Breast epithelium (tissue), 4 donors: ENCODE results near the gene DNAH8. TPM values are rescaled to one million over a fixed set of nuclear protein-coding genes. Genes with fewer than 3 reads are reported as not detected.

Source experiments
- DNase-seq, 2 donors: peaks; one replicate each; pipeline ENCODE4 v3.0.0-alpha.2; 2019; ENCODE audit warnings: low spot score in 2 of 2
- H3K27ac ChIP-seq, 2 donors: fragments of 200-600 bp; sonication (generic) in 1 of 2; one replicate each; pipeline ENCODE4 v1.5.1; 2016 to 2019; ENCODE audit warnings: mild to moderate bottlenecking in 1 of 2
- H3K27me3 ChIP-seq, 2 donors: fragments of 200-600 bp; sonication (generic) in 1 of 2; one replicate each; pipeline versions ENCODE4 v1.5.1 to v1.6.0; 2017 to 2019; ENCODE audit warnings: control low read depth in 1 of 2, mild to moderate bottlenecking in 1 of 2
- H3K36me3 ChIP-seq: fragments of 200-600 bp; one replicate; pipeline ENCODE4 v1.5.1; 2019
- H3K4me1 ChIP-seq, 2 donors: fragments of 200-600 bp; sonication (generic); one replicate each; pipeline ENCODE4 v1.5.1; 2016 to 2019; ENCODE audit warnings: control low read depth in 1 of 2
- H3K4me3 ChIP-seq, 3 donors: fragments of 200-600 bp; sonication (generic); 1 replicate in 2 of 3; 2 replicates in 1 of 3; pipeline ENCODE4 v1.5.1; 2016 to 2019; ENCODE audit warnings: mild to moderate bottlenecking in 3 of 3, moderate library complexity in 2 of 3
- H3K9me3 ChIP-seq, 2 donors: fragments of 200-600 bp; sonication (generic) in 1 of 2; one replicate each; pipeline ENCODE4 v1.5.1; 2016 to 2019; ENCODE audit warnings: control low read depth in 1 of 2
- POLR2A ChIP-seq: fragments of 450-650 bp; IDR thresholded peaks from one replicate; pipeline ENCODE4 v1.6.1; 2016; ENCODE audit warnings: antibody characterized with exemption, mild to moderate bottlenecking, moderate library complexity
- POLR2AphosphoS5 ChIP-seq, 3 donors: sonication (generic); formaldehyde crosslinking; IDR thresholded peaks; one replicate each; pipeline ENCODE4 v1.6.1; 2017; ENCODE audit warnings: antibody characterized with exemption in 3 of 3
- intact Hi-C: fragments of 100-400 bp; cut with DNase I; formaldehyde crosslinking; loops from one replicate; pipeline ENCODE4 v1.15.1; 2023; ENCODE audit warnings: low total_unique reads
- total RNA-seq, 3 donors: library from RNA; depleted of rRNA; stranded (reverse); fragments of >200 nt; gene quantifications; one replicate each; pipeline ENCODE4 v1.1.0, GENCODE V29; 2016
- TF ChIP-seq, protein P1 (sequence below), 3 donors: fragments of 450-650 bp; IDR thresholded peaks; one replicate each; pipeline ENCODE4 v1.5.1; 2016 to 2017; ENCODE audit warnings: antibody characterized with exemption in 3 of 3, mild to moderate bottlenecking in 3 of 3, moderate library complexity in 3 of 3

DNAH8 gene
- total RNA-seq, 3 donors from 2014 or later = under 0.01 TPM; not detected in 1

DNA sequence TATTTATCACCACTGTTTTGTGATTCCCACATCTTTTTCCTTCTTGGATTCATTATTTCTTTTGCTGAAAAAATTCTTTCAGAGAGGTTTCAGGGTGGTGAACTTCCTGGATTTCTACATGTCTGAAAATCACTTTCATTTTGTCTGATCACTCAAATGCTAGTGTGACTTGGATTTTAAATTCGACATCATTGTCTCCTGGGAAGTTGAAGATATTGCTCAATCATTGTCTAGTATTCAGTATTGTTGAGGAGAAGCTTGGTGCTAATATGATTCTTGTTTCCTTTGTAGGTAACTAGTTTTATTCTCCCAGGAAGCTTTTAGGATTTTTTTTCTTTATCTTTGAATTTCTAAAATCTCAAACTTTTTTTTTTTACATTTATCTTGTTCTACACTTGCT, 45.0 kb downstream of the DNAH8 start:
- no peaks in the 10 kb centered on the region for H3K27me3 ChIP-seq
- intact Hi-C loops = no loop called here
- H3K9me3 ChIP-seq = no peaks in the 10 kb centered on the region
- H3K36me3 ChIP-seq = no peaks in the 10 kb centered on the region
- peaks cover 0 to 4% of the 10 kb centered on the region in 2 donors for H3K4me1 ChIP-seq
- DNase-seq = no peak
- H3K27ac ChIP-seq = no peak overlapping the region
- TF ChIP-seq, protein P1, sequence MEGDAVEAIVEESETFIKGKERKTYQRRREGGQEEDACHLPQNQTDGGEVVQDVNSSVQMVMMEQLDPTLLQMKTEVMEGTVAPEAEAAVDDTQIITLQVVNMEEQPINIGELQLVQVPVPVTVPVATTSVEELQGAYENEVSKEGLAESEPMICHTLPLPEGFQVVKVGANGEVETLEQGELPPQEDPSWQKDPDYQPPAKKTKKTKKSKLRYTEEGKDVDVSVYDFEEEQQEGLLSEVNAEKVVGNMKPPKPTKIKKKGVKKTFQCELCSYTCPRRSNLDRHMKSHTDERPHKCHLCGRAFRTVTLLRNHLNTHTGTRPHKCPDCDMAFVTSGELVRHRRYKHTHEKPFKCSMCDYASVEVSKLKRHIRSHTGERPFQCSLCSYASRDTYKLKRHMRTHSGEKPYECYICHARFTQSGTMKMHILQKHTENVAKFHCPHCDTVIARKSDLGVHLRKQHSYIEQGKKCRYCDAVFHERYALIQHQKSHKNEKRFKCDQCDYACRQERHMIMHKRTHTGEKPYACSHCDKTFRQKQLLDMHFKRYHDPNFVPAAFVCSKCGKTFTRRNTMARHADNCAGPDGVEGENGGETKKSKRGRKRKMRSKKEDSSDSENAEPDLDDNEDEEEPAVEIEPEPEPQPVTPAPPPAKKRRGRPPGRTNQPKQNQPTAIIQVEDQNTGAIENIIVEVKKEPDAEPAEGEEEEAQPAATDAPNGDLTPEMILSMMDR (IDR thresholded peaks at IDR 0.05) = no peak
- no peak for TF ChIP-seq POLR2A
- no peak for TF ChIP-seq POLR2AphosphoS5 (IDR thresholded peaks at IDR 0.05)
- no peak overlapping the region for H3K4me3 ChIP-seq

DNA sequence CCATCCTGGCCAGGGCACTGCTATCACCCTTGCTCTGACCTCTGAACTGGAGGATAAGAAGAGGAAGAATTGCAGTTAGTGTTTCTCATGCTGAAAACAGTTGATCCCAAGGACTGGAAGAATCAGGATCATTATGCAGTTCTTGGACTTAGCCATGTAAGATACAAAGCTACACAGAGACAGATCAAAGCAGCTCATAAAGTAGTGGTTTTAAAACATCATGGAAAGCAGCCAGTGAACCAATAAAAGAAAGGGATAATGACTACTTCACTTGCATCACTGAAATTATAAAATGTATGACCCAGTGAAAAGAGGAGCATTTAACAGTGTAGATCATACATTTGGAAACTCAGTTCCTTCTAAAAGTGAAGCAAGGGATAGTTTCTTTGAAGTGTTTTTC, 47.7 kb downstream of the DNAH8 start:
- no peaks in the 10 kb centered on the region for H3K27me3 ChIP-seq
- no peak overlapping the region for H3K4me3 ChIP-seq
- H3K27ac ChIP-seq = no peak overlapping the region
- no peaks in the 10 kb centered on the region for H3K4me1 ChIP-seq
- intact Hi-C loops = no loop called here
- TF ChIP-seq POLR2AphosphoS5 (IDR thresholded peaks at IDR 0.05) (no peak), POLR2A (no peak)
- TF ChIP-seq, protein P1 (IDR thresholded peaks at IDR 0.05) = no peak
- H3K9me3 ChIP-seq = no peaks in the 10 kb centered on the region
- no peaks in the 10 kb centered on the region for H3K36me3 ChIP-seq
- DNase-seq = no peak

DNA sequence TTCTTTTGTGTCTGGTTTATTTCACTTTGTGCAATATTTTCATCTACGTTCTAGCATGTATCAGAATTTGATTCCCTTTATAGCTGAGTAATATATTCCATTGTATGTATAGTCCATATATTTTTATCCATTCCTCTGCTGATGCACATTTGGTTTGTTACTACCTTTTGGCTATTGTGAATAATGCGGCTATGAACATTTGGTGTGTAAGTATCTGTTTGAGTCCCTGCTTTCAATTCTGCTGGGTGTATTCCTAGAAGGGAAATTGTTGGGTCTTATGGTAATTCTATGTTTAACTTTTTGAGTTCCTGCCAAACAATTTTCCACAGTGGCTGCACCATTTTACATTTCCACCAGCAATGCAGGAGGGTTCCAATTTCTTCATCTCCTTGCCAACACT, 52.4 kb downstream of the DNAH8 start:
- TF ChIP-seq, protein P1 (IDR thresholded peaks at IDR 0.05) = no peak
- TF ChIP-seq POLR2A (no peak), POLR2AphosphoS5 (IDR thresholded peaks at IDR 0.05) (no peak)
- Histone ChIP-seq H3K9me3 (no peaks in the 10 kb centered on the region), H3K36me3 (no peaks in the 10 kb centered on the region), H3K4me1 (no peaks in the 10 kb centered on the region), H3K4me3 (no peak overlapping the region), H3K27me3 (no peaks in the 10 kb centered on the region), H3K27ac (no peak overlapping the region)
- intact Hi-C loops = no loop called here
- DNase-seq = no peak

DNA sequence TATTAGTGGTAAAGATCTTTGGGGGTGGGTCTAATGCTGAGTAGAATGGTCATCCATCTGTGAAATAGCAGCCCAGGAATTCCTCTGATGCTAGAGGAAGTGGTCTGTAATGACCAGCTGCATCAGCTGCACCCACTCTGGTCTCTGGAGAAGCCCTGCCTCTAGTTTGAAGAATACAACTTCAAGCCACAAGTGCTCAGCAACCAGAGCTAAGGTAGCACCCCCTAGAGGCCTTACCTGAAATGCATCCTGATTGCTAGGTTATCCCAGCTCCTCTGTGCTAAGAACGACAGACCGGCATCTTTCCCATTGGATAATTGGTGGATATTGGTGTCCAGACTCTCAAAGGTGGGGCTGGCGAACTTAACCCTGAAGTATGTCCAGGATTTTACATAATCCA, 58.2 kb downstream of the DNAH8 start:
- intact Hi-C loops = no loop called here
- Histone ChIP-seq H3K27me3 (no peaks in the 10 kb centered on the region), H3K4me1 (no peaks in the 10 kb centered on the region), H3K4me3 (no peak overlapping the region), H3K9me3 (no peaks in the 10 kb centered on the region), H3K27ac (no peak overlapping the region), H3K36me3 (no peaks in the 10 kb centered on the region)
- no peak for DNase-seq
- TF ChIP-seq, protein P1 (IDR thresholded peaks at IDR 0.05) = peak in 1 of 3 donors; percentile 13
- TF ChIP-seq POLR2A = no peak

DNA sequence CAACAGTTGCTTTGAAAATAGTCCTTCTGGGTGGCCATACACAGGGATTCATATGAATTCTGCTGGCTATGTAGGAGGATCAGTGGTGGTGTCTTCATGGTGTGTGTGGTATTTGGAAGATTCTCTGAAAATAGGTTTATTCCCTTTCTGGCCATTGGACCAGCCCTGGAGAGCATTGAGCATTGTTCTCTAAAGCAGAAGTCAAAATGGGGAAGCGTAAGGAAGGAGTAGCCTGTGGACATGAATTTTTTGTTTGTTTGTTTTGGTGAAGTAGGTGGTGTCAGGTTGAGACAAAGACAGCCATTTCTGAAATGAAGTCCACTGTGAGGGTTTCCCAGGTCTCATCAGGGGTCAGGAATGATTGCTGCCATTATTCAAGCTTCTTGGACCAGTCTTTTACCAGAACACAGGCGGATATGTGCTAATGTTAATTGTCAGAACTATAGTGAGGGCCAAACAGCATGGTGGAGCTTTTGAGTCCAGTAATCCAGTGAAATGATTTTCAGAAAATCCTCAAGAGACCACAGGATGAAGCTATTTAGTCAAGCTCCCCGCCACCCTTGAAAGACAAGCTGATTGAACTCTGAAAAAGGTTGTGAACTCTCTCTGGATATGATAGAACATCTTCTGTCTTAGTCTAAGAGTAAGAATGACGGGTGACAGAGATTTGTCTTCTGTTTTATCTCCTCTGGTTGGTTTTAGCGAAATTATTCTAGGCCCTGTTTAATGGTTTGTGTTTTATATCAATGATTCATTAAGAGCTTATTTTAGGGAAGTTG, 60.0 kb downstream of the DNAH8 start:
- Histone ChIP-seq H3K27ac (no peak overlapping the region), H3K9me3 (no peaks in the 10 kb centered on the region), H3K4me3 (no peak overlapping the region), H3K36me3 (no peaks in the 10 kb centered on the region), H3K4me1 (no peaks in the 10 kb centered on the region), H3K27me3 (no peaks in the 10 kb centered on the region)
- no peak for TF ChIP-seq POLR2AphosphoS5 (IDR thresholded peaks at IDR 0.05)
- TF ChIP-seq POLR2A = no peak
- TF ChIP-seq, protein P1 (IDR thresholded peaks at IDR 0.05) = no peak
- DNase-seq = no peak
- intact Hi-C loops = no loop called here
